NCI-H446 (cell line): ENCODE data around the gene ABCA3.
"Not testable (repeated sequence)": the region's sequence is repeated elsewhere in the genome, so short reads cannot be mapped to it uniquely, and the experiment has no call there.

Experiments
- DNase-seq, 2 experiments: peaks; one replicate each; lab custom pipeline; 2025; lab: John Stamatoyannopoulos, UW

The ABCA3 gene

DNA sequence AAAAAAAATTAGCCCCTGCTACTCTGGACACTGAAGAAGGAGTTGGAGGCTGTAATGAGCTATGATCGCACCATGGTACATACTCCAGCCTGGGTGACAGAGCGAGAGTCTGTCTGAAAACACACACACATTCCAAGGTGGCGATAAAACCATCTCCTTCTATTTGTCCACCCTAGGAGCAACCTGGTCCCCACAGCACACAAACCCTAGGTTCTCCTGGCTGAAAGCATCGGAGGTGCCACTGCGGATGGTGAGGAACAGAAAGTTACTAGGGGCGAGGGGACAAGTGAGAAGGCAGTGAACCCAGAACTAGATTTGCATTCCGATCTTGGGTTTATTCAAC, 87.8 kb downstream of the ABCA3 start:
- DNase-seq: no peak

DNA sequence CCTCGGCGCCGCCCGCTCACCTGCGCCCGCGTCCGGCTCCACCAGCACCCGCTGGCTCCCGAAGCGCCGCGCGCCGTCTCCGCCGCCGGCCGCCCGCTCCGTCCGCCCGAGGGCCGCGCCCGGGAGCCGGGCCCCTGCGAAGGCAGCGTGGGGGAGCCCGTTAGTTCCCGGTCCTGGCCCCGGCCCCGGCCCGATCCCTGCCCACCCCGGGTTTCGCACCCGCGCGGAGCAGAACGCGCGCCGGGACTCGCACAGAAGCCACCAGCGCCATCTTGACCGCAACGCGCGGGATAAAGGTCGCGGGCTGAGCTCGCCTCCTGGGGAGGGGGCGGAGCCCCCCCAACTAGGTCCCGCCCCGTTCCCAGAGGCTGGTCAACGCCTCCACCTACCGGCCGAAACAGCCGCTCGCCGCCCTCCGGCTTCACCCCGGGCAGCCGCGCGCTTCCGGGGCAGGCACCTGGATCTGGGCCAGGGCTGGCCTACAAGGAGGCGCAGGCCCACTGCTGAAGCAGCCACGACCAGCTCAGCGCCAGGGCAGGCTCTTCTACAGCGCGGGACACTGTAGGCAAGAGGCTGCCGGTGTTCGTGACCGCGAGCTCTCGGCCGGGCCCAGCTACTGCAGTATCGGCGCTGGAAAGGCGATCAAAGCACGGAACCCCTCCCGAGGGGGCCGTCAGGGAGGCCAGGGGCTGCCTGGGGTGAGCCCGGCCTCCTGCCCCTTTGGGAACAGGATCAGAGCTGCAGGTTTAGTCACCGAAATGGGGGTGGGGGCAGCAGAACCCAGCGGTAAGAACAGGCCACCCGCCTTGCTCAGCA, 89.0 kb downstream of the ABCA3 start, which contains the start of gene ECI1:
TSS of gene ECI1 (minus strand) at position 292 of the 816 bp plus-strand sequence. CDS start at position 271, 21 bp downstream.
- peak; percentile 72 to 95 for DNase-seq

DNA sequence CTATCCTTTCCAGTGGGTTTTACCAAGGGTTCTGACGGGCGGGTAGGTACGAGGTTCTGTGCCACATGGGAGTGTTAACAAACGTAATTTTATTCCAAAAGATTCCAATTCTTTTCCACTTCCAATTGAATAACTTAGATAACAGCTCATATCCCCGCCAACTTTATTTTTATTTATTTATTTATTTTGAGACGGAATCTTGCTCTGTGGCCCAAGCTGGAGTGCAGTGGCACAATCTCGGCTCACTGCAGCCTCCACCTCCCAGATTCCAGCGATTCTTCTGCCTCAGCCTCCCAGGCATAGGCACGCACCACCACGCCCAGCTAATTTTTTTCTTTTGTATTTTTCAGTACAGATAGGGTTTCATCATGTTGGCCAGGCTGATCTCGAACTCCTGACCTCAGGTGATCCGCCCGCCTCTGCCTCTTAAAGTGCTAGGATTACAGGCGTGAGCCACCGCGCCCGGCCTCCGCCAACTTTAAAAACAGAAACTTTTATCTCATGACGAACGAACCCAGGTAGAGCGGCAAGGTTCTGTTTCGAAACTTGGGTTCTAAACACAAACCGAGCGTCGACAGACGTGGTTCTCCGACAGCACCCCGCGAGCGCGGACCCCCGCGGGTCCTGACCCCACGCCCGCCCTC, 89.8 kb downstream of the ABCA3 start:
- DNase-seq: no peak

DNA sequence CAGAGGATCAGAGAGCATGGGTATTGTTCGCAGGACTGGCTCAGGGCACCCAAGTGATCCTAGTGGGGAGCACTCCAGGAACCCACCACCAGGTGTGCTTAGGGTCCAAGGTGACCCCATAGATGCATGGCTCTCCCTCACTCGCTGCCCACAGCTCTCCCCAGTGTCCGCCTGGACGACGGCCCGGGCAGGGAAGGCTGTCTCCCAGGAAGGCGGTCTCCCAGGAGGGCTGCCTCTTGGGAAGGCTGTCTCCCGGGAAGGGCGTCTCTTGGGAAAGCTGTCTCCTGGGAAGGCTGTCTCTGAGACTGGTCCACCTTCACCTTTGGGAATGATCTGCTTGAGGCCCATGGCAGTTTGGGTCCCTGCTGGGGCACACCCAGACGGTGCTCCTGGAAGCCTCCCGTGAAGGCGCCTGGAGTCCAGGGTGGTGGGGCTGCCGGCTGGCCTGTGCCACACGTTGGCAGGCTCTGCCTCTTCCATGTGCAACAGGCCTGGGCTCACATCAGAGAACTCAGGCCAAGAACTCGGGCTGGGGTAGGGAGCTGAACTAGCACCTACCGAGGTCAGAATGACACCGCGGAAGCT, 94.1 kb downstream of the ABCA3 start:
- no peak for DNase-seq

DNA sequence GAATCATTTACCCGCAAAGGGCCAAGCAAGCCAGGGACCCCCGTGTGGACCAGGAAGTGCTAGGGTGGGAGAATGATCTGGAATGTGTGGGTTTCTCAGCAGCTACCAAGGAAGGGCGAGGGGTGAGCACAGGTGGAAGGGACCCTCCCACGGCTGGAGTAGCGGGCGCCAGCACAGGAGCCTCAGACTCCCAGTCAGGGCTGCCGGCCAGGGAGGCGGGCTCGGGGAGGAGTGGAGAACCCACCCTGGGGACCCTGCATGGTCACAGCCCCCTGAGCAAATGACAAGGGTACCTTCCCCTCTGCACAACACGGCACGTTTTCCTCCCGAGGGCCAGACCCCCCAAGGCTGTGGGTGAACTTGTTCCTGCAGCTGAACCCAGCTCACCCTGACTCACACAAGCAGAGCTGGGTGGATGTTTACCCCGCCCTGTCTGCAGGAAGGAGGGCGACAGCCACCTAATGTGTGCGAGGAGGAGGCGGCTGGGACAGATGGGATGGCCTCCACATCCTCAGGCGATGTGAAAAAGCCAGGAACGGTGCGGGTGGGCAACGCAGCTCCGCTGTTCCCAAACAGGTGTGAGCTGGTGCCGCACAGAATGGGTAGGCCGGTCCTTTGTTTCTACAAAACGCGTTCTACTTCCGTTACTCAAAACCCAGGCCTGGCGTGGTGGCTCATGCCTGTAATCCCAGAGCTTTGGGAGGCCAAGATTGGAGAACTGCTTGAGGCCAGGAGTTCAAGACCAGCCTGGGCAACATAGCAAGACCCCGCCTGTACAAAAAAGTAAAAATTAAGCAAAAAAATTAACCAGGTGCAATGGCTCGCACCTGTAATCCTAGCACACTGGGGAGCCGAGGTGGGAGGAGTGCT, 95.4 kb downstream of the ABCA3 start:
- no peak for DNase-seq

DNA sequence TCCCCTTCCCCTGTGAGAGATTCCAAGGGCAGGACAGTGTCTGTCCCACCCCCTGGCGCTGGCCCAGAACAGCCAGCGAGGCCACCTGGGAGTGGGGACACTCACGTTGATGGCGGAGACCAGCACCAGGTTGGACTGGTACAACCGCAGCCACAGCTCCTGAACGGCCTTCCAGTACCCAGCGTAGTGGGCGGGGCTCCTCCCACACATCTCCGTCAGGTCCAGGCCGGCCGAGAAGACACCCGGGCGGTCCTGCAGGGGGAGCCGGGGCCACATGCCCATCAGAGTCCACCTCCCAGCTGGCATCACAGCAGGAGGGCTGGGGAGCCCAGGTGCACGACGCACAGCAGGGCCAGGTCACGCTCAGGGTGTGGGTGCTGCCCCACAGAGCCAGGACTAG, 96.2 kb downstream of the ABCA3 start:
- DNase-seq: no peak

DNA sequence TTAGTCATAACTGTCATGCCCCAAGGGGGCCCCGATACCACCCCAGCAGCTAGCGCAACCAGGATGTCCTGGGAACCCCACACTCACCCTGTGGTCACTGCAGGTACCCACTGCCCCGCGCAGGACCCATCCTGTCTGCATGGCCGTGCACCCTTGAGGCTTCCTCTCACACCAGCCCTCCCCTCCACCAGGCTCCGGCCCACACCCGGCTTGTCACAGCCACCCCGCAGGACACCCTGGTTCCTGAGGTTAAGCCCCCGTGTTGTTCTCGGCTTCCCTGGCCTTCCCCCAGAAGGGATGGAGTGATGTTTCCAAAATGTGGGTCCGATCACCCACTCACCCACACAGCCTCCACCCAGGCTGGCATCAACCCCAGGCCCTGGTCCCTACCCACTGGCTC, 96.7 kb downstream of the ABCA3 start:
- DNase-seq: no peak

DNA sequence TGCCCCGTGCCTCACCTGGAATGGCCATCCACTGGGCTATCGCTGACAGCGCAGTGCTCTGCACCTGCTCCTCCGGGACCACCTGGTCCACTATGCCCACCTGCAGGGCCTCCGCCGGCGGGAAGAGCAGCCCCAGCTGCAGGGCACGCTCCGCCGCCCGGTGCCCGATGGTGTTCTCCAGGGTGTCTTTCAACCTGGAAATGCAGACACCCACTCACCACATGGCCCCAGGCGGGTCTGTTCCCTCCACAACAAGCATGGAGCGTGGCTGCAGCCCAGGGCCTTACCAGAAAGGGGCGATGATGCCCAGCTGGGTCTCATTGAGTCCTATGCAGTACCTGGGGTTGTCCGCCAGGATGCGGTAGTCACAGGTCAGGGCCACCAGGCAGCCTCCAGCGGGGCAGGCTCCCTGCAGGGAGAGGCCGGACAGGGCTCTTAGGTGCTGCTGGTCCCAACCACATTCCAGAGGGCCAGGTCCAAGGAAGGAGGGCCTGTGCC, 97.4 kb downstream of the ABCA3 start:
- no peak for DNase-seq

DNA sequence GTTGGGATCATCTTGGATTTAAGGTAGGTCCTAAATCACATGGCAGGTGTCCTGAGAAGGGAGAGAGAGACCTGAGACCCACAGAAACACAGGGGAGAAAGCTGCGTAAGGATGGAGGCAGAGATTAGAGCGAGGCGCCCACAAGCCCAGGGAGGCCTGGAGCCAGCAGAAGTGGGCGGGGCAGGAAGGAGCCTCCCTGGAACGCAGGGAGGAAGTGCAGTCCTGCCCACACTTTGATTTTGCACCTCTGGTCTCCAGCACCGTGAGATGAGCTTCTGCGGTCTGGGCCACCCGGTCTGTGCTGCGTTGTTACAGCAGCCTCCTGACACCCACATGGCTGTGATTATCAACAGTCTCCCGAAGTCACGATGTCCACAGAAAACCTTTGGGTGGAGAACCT, 97.9 kb downstream of the ABCA3 start:
- no peak for DNase-seq

DNA sequence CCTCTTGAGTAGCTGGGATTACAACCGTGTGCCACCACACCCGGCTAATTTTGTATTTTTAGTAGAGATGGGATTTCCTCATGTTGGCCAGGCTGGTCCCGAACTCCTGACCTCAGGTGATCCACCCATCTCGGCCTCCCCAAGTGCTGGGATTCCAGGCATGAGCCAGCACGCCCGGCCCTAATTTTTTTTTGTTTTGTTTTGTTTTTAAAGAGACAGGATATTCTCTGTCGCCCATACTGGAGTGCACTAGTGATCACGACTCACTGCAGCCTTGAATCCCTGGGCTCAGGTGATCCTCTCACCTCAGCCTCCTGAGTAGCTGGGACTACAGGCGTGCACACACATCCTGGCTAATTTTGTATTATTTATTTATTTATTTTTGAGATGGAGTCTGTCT, 100.2 kb downstream of the ABCA3 start:
- not testable (repeated sequence) for DNase-seq

DNA sequence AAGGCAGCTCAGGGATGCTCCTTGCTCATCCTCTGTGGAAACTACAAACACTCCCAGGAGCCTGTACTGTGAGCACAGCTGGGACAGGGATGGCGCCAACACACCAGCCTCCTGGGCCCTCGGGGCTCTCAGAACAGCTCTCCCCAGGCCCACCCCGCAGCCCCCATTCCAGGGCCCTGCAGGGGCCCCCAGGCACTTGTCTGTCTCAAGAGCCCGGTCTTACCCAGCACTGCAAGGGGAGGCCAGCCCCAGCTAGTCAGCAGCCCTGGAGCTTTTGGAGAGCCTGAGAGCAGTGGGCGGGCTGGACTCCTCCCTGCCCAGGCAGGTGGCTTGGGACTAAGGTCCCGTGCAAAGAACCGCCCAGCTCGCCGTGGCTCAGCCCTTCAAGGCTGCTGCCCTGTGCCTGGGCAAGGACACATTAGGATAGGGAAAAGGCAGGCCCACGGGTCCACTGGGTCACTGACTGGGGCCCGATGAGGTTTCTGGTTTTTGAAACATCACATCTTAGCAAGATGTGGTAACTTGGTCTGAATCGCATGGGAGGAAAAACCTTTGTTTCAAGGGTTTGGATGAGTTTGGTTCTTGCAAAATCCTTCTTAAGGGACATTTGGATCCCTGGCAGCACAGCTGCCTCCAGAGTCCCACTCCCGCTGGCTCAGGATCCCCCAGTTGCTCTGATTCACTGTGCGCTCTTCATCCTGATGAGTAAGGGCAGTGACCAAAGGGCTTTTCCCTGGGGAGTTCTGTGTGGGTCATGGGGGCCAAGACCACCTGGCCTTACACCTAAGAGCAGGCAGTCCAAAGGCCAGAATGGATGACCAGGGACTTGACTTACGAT, 101.5 kb downstream of the ABCA3 start:
- DNase-seq: no peak

DNA sequence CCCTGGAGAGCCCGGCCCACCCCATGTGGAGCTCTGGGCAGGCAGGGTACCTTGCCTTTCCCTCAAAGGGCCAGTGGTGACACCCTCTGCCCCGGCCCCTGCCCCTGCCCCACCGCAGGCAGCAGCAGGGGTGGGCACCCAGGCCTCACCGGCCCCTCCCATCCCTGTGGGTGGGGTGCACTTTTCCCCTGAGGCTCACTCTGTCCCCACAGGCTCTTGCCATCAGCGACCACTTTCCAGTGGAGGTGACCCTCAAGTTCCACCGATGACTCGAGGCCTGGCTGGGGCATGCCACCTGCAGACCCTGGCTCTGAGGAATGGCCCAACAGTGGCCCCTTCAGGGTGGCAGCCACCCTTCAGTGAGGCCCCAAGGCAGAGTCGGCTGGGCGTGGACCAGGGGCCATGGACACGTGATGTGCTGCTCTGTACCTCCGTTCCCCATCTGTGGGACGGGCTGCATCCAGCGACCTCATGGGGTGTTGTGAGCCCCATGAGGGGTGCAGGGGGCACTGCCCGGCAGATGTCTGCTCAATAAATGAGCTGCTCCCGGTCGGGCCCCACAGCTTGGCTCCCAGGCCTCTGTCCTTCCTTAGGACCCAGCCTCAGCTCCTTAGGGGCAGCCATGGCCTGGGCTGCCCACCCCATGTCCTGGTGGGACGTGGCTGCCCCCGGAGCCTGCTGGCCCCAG, 102.2 kb downstream of the ABCA3 start:
- no peak for DNase-seq

DNA sequence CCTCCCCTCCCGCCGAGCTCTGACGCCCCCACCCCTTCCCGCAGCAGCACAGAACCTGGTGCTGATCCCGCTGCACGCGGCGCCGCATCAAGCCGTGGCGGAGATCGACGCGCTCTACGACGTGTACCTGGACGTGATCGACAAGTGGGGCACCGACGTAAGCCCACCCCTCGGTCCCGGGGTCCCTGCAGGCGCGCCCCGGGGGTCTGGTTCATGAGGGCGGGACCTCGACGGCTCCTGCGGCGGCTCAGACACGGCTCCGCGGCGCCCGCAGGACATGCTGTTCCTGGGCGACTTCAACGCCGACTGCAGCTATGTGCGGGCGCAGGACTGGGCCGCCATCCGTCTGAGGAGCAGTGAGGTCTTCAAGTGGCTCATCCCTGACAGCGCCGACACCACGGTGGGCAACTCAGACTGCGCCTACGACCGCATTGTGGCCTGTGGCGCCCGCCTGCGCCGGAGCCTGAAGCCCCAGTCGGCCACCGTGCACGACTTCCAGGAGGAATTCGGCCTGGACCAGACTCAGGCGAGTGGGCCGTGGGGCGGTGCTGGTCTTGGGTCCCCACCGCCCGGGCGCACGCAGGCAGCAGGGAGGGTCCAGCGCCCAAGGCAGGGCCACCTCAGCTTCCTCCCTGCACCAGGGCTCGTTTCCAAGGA, 102.9 kb downstream of the ABCA3 start:
- DNase-seq: no peak

DNA sequence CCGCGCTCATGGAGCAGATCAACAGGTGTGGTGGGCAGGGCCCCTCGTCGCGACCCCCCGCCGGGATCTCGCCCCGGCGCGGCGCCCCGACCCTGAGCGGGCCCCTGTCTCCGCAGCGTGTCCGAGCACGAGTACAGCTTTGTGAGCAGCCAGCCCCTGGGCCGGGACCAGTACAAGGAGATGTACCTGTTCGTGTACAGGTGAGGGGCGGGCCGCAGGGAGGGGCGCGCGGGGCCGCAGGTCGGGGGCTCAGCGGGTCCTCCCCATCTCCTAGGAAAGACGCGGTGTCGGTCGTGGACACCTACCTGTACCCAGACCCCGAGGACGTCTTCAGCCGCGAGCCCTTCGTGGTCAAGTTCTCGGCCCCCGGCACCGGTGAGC, 103.4 kb downstream of the ABCA3 start:
- no peak for DNase-seq

DNA sequence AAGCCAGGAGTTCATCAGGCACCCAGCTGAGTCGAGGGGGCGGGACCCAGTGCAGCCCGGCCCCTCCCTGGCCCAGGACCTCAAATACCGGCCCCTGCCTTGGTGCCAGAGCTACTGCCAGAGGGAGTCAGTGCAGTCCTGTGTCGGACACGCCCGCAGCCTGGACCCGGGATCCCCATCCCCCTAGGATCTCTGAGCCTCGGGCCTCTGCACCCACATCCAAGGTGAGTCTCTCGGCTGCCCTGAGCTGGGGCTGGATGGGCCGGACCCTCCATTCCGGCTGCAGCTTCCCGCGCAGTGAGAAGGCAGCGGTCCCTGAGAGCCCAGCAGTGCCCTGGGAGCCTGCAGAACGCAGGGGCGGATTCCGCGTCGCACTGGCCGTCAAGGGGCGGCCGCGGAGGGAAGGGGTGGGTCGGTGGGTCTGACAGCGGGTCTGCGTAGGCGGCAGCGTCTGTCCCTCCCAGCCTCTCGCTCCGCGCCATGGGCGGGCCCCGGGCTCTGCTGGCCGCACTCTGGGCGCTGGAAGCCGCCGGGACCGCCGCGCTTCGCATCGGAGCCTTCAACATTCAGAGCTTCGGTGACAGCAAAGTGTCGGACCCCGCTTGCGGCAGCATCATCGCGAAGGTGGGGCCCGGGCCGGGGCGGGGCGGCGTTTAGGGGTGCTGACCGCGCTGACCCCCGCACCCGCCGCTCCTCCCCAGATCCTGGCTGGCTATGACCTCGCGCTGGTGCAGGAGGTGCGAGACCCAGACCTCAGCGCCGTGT, 104.0 kb downstream of the ABCA3 start, which contains the start of gene DNASE1L2:
TSS of gene DNASE1L2 (plus strand) at position 108 of the 765 bp plus-strand sequence. CDS start at position 481, 373 bp downstream.
- DNase-seq: no peak

DNA sequence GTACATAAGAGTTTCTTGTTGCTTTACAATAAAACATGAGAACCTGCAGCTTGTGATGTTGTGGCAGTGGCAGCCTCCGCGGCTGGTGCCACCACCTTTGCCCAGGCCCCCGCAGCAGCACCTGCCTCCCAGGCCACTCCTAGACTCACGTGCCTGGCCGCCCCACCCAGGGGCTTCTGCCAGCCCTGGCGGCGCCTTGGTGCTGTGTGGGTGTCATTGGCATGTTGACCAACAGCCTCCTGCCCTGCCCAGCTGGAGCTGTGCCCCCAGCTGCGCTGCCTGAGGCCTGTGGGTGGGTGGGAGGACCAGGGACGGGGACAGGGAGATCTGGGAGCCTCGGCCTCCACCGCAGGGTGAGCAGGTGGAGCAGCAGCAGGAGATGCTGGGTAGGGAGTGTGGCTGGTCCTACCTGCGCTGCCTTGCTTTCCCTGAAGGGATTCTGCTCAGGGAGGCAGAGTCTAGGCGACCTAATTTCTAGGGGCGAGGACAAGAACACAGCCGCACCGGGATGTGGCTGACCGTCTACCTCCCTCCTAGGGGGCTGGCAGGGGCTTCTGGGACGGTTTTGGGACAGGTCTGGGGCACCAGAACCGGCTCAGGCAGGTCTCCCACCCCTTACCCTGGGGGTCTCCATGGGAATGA, 104.7 kb downstream of the ABCA3 start:
- DNase-seq: no peak

DNA sequence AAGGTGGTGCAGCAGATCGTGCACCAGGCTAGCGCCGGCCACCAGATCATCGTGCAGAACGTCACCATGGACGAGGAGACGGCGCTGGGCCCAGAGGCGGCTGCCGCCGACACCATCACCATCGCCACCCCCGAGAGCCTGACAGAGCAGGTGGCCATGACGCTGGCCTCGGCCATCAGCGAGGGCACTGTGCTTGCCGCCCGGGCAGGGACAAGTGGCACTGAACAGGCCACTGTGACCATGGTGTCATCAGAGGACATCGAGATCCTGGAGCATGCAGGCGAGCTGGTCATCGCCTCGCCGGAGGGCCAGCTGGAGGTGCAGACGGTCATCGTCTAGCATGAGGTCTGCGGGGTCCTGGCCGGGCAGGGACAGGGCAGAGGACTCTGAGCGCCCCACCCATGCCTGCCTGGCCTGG, 105.3 kb downstream of the ABCA3 start:
- no peak for DNase-seq

DNA sequence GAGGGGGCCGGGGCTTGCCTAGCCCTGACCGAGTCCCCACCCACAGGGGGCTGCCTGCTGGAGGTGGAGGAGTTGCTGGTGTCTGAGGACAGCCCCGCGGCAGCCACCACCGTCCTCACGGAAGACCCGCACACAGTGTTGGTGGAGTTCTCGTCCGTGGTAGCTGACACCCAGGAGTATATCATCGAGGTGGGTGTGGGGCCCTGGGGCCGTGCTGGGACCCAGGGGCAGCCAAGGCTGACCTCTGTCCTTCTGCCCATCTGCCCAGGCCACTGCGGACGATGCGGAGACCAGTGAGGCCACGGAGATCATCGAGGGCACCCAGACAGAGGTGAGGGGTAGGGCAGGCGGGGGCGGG, 105.7 kb downstream of the ABCA3 start:
- DNase-seq: no peak
